Thyroid gland (tissue), 4 donors: Measurements from ENCODE around the gene ABCC11.

Experiments used
- CTCF ChIP-seq, 6 experiments: fragments of 200-600 bp in 3 of 6; fragments of 450-650 bp in 3 of 6; sonication (generic) in 3 of 6; IDR thresholded peaks; one replicate each; pipeline ENCODE4 v1.5.1; 2016 to 2019; ENCODE audit warnings: antibody characterized with exemption in 6 of 6, mild to moderate bottlenecking in 2 of 6, inconsistent platforms in 1 of 6, moderate library complexity in 1 of 6
- POLR2A ChIP-seq, 2 donors: fragments of 450-650 bp; IDR thresholded peaks; one replicate each; pipeline ENCODE4 v1.6.1; 2017; ENCODE audit warnings: antibody characterized with exemption in 2 of 2, mild to moderate bottlenecking in 2 of 2, moderate library complexity in 1 of 2

GRCh38 chr16:48252013-48252412 lies 4.7 kb upstream of the ABCC11 start:
- TF ChIP-seq CTCF (IDR thresholded peaks at IDR 0.05) (no peak), POLR2A (IDR thresholded peaks at IDR 0.05) (no peak)
